GM19463 (cell line): ENCODE data around the gene YBX1.

ENCODE experiments used
- ATAC-seq: cut with Tn5 transposase; IDR thresholded peaks from one replicate; pipeline ENCODE4 v1.9.1; 2021; ENCODE audit warnings: mild to moderate bottlenecking, moderate library complexity; ENCODE audit not compliant: unreplicated experiment

YBX1 gene

DNA sequence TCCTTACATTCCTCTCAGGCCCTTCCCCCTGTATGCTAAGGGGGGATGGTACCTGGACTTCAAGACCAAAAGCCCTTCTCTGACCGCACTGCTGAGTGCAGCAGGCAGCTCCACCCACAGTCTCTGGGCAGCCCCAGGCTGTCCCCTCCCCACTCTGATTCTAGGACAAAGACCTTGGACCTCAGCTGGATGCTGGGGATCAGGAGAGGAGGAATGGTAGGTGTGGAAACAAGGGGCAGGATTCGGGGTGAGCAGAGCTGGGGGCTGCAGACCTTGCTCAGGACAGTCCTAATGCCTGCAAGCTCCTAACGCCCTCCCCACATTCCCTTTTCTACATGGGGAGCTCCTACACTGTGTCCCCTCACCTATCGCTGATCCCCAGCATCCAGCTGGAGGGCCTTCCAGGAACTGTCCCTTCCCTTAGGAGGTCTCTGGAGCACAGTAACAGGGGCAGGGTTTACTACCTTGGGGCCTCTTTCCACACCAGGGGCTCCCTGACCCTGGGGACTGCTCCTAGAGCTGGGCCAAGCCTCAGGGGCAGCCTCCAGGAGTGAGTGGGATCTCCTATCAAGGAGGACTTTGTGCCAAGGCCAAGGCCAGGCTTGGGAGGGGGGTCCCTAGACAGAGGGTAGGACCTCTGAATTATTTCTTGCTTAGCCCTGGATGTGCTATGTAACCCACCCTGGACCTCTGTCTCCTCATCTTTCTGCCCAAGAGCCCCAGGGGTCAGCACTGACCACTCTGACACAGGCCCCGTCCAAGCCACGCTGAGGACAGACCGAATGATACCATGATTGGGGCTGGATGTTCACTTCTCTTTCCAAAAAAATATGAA is 52.2 kb downstream of the YBX1 start:
- ATAC-seq: no peak

DNA sequence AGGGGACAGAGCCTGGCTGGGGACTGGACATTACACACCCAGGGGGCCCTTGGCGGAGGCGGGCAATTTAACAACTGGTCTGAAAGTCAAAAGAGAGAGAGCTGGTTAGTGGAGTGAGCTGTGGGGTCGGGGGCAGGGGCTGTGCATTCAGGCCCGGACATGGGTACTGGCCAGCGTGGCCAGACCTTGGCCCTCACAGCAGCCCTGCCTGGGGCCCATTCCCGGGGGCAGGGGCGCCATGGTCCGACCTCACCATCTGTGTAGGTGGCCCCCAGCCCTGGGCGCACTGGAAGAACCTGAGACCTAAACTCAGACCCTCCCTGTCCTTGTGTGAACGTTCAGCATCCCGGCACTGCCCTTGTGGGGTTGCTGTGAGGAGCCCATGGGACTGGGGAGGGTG is 52.8 kb downstream of the YBX1 start:
- ATAC-seq: no peak

DNA sequence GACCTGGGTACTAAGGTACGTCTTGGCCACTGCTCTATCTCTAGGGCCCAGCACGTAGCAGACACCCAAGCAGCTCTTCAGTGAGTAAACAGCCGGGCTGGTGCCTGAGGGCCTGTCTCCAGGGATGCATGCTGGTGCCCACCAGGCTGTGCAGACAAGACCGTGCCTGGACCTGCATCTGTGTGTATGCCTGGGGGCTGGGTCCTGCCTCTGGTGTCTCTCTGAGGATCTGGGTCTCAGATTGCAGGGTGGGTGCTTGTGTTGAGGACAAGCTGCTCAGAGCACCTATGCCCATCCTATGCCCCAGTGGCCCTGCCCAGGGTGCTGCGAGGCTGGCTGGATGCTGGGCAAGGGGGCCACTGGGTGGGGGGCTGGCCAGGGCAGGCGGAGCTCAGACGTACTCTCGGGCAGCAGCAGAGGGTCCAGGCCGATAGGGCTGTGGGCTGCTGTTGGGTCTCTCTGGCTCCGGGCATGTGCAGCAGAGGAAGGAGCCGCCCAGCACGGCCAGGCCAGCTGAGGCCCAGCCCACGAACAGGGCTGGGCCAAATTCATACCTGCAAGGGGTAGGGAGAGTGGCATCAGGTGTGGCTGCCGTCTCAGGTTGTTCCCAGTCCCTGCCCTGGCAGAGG is 53.4 kb downstream of the YBX1 start:
- no peak for ATAC-seq

DNA sequence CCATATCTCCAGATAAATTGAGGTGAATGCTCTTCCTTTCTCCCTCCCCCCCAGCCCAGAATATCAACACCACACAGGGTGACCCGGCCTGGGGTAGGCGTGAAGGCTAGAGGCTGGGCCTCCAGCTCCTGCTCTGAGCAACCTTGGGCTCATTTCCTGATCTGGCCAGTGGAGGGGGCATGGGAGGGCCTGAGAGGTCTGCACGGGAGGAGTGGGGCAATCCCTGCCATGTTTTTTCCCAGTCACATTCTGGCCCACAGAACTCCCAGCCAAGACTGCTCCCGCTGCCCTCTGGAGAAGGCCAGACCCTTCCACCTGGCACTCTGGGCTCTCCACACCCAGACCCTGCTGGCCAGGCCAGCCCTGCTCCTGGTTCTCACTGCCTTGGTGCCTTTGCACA is 53.9 kb downstream of the YBX1 start:
- ATAC-seq: no peak

DNA sequence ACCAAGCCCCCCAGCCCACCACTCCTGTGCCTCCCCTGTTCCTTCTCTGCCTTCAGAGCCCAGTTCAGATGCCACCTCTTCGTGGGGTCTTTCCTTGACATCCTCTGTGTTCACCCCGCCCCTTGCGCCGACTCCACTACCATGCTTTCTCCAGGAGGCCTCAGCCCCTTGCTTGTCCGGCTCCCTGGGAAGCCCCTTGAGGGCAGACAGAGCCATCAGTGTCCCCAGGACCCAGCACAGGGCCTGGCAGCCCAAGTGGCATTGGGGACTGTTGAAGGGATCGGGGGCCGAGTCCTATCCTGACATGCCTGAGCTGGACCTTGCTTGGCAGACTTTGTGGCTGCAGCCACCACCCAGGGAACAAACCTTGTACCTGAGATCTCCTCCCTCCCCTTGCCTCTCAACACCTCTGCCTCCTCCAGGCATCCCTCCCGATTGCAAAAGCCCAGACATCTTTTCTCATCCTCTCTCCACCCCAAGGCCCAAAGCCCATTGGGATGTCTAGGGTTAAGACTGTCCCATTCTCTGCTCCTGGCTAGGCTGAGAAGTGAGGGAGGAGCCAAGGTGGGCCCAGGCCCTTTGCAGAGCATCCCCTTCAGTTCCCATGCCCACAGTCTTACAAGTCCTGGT is 54.5 kb downstream of the YBX1 start:
- no peak for ATAC-seq

DNA sequence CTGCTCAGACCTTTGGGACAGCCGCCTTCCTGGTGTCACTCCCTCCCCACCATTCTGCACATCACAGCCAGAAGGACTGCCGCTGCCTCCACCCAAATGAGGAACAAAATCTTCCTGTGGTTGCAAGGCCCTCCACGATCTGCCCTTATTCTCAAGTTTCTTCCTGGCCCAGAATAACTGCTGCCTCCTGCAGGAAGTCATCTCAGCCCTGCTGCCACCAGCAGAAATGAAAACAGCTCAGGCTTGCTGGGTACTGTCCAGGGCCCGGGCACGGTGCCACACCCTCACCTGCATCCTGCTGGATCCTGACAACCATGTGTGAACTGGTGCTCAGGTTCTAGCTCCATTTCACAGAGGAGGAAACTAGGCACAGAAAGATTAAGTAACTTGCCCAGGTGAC is 55.0 kb downstream of the YBX1 start:
- no peak for ATAC-seq

DNA sequence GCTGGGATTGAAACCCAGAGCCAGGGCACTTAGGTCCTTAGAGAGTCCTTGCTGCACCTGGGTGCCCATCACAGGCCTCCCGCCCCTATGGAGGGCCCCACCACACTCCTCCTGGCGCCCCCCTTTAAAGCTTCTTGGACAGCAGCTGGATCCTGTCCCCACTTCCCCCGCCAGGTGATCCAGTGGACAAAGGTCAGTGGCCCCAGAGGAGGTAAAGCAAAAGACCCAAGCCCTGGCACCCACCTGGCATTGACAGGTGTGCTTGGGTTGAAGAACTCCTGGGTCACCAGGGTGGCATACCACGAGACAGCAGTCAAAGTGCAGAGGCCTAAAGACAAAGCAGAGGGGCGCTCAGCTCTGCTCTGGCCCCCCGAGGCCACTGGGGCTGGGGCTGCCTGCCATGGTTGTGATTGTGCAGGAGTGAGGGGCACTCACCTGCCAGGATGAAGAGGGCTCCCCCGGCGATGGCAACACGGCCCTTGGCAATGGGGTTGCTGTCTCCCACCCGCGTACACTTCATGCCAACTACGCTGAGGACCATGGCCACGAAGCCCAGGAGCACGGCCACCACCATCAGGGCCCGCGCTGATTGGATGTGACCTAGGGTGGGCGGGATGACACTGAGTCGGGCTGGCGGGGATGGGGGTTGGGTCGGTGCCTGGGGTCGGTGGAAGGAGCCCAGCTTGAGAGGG is 55.9 kb downstream of the YBX1 start:
- ATAC-seq: no peak

DNA sequence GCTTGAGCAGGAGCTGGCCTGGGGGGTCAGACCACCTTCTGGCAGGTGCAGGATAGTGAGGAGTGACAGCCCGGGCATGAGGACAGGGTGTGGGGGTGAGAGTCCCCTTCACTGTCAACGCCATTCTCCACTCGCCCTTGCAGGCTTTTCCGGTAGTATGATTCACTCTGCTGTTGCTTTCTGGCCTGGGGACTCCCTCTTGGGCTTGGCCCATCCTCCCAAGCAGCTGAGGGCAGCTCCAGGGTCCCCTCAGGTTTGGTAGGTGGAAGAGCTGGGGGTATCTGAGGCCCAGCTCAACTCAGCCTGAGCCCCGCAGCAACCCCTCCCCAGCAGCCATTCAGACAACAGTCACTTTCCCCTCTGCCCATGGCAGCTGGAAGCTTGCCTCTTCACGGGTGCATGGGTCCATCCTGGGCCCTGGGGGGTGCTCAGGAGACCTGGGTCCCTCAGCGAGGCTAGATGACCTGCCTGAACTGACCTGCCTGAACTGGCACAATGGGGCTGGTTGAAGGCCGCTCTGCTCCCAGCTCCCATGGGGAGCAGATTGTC is 56.5 kb downstream of the YBX1 start:
- no peak for ATAC-seq

DNA sequence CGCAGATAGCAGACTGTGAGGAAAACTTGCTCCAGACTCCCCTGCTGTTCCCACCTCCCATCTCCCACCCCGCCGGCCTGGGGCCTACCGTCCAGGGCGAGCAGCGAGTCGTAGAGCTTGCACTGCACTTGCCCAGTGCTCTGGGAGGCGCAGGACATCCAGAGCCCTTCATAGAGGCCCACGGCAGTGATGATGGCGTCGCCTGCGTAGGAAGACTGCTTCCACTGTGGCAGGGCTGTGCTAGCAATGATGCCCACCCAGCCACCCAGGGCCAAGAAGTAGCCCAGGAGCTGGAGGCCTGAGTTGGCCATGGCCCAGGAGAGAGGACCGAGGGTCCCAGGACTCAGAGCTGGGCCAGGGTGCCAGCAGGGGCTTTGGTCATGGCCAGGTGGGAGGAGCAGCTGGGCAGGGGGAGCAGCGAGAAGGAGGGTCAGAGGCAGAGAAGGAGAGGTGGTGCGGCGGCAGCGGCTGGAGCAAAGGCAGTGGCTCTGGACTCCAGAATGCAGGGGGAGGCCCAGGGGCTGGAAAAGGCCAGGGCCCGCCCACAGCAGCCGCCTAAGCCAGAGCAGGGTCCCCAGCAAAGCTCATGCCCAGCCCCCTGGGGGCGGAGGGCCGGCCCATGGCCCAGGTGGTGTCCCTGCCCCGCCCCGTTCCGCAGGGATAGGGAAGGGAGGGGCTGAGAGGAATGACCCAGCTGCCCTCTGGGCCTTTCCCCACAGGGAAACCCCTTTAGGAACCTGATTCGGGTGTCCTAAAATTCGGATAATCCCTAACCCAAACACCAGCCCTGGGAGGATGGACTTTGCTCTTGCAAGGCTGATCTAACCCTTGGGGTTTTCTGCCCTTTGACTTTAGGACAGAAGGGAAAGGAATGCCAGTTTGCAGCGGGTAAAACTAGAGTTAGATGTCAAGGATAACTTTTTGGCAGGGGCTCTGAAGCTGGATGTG is 57.8 kb downstream of the YBX1 start, which contains the start of gene CLDN19:
Gene CLDN19, minus strand, starts transcription at position 484 of the 948 bp plus-strand sequence. Its CDS starts 173 bp downstream, at position 311.
- ATAC-seq: no peak

DNA sequence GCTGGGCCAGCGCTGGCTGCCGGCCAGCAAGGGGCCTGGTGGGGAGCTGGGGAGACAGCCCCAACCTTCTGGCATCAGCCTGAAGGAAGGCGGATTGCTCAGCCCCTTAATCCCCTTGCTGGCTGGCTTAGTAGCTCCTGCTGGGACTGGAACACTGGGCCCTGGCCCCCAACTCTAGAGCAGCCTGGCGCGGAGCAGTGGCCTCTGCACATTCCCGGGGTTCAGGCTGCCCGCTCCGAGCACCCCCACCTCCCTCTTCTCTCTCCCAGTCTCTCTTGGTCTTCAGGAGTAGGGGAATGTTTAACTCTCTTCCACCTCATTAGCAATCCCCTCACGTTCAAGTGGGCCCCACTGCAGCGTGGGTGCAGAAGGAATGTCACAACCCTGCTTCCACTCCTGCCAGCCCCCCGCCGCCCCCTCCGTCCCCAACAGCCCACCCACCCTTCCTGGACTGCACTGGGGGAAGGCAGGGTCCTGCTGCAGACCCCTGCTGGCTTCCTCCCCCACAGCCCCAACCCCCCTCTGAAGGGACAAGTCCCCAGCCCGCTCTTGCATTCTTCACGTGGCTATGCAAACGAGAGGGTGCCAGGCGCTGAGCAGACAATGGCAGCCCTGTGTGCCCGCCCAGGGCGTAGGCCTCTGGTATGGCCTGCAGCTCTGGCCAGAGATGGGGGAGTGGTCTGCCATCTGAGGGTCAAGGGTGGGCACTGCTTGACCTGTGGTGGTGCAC is 58.8 kb downstream of the YBX1 start:
- ATAC-seq: no peak

DNA sequence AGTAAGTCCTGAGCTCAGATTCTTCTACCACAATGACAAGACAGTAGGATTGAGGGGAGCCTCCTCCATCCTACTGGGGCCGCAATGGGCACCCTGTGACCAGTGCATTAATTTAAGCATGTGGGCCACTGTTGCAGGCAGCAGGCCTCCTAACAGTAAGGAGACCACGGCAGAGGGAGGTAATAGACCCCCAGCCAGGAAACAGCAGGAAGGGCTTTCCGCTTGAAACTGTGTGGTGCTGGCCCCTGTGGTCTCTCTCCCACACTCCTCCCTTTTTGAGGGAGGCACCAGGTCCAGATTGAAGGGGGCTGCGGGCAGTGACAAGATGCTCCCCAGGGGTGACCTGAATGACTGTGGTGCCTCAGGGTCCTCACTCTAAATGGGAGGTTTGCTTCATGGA is 59.5 kb downstream of the YBX1 start:
- ATAC-seq: no peak

DNA sequence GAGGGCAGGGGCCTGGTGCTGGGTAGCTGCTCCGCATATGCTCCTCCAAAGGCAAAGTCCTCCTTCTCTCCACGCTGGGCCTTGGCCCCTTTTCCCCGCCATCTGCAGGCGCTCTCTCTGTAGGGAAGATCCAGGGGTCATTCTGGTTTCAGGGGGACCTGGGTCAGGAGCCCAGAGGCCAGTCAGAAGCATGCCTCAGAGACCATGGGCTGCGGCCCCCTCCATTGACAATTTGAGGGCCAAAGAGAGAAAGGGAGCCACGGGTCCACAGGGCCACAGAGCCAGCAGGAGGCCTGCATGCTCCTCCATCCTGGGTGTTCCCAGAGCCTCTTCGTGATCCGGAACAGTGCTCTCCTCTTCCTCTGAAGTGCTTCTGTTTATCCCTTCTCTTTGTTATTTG is 59.9 kb downstream of the YBX1 start:
- no peak for ATAC-seq

DNA sequence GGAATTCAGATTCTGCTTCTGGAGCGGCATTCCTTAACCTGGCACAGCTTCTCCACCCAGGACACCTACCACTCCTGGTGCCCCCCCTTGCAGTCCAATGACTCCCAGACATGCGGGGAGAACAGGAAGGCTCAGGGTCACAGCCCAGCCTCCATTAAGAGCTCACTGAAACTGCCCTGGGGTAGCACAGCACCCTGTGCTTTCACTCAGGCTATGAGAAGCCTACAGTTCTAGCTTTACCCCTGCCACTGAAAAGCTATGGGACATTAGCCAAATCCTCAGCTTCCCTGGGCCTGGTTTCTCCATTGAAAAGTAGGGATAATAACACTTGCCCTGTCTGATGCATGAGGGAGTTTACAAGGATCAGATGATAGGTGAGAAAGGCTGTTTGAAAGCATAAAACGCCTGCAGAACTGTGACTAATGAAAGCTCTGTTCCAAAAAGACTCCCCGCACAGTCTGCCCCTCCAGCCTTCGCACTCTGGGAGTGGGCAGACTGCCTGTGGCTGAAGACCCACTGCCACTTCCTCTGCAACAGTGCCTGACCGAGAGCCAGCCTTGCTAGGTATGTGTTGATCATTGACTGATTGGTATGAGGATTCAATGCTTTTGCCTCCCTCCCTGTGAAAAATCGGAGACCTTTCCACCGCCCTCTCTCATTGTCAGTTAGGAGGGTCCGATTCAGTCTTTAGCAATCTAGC is 60.5 kb downstream of the YBX1 start:
- ATAC-seq: no peak

DNA sequence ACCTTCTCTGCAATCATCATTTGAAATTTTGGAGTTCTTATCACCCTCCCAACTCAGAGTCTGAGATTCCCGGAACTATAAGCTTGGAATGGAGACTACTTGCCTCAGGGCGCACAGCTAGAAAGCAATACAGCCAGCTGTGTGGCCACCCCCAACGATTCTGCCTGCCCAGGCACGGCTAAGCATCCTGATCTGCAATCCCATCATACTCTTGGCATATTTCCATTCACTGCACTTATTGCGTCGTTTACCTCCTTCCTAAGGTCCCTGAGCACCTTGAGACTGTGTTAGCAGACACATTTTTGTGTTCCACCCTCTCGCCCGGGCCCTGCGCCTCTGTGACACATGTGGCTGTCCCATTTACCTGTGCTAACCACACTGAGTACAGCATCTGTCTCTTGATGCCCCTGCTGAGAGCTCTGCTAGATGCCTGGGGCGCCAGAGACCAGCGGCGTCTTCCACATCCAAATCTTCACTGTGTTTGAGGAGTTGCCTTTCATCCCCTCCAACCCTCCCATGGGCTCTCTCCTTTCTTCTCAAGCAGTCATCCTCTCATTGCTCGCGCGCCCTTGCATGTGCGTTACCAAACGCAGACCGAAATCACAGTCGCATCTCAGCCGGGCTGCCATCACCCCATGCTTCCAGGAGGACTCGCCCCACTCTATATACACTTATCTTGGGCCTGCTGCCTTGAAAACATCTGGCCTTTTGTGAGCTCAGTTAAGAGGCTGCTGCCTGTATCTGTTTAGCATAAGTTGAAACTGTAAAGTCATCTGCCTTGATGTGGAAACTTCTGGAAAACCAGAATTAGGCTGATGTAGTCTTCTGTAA is 61.3 kb downstream of the YBX1 start:
- no peak for ATAC-seq

DNA sequence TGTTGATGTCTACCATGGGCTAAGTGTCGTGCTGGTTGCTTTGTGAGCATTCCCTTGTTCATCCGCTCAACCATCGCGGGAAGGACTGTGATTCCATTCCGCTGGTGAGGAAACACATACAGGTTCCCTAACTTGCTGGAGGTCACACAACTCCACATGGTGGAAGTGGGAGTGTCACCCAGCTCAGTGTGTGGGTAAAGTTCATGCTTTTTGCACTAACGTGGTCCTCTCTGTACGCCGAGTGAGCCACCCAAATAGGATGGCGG is 61.9 kb downstream of the YBX1 start:
- no peak for ATAC-seq

DNA sequence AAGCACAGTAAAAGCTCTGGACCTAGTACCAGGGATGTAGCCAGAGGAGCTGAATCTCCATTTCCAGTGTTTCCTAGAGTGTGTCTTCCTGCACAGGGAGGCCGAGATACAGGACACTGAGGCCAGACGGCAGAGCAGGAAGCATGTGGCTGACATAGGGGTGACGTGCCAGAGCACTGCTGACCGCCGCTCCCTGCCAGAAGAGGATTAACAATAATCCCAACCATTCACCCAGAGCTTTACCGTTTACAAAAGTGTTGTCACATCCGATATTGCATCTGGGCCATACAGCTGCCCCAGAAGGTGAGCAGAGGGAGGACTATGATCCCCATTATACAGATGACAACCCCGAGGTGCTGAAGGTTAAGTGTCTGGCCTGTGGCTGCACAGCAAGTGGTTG is 63.6 kb downstream of the YBX1 start:
- ATAC-seq: no peak

DNA sequence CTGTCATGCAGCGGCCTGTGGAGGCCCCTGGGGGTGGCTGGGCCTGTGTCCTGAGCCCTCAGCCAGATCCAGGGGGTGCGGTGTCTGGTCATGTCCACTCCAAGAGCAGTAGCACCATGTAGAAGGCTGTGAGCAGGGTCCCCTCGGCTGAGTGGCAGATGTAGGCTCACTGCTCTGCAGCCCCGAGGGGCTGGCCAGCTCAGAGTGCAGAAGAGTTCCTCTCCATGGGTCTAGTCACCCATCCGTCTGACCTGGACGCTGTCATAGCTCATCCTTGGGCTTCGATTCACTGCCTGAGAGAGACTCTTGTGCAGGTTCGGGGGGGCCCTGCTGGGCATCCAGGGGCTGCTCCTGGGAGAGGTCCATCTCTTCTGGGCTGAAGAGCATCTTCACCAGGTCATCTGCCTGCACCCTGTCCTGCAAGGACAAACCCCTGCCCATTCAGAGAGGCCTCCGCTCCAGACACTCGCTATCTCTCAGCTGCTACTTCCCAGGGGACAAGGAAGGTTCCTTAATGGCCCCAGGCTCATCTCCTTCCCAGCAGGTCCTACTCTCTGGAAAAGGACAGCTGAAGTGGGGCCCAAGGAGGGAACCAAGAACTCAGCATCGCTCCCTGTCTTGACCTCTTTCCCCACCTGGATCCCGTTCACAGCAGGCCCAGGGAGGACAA is 64.4 kb downstream of the YBX1 start:
- no peak for ATAC-seq

DNA sequence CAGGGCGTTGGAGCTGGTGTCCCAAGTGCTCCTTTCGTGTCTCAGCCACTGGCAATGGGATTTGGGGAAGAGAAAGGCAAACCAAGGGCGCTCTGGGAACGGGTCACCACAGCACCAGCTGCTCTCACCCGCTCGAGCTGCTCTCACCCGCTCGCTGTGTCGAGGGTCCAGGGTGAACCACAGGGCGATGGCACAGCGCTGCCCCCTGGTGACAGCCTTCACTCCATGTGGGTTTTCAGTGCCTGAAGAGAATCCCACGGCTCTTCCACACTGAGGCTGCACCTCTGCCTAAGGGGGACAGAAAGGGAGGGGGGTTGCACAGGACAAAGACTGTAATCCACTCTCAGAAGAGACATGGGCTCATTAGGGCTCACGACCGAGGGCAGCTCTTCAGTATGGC is 64.9 kb downstream of the YBX1 start:
- ATAC-seq: no peak
